SIG-M5 treated with dmso at 0.1 percent for 504 hours (cell line): ENCODE data around the gene ZCRB1.
A peak's percentile ranks its signal among the peaks of the same experiment; 100 is the strongest.
"Not testable (repeated sequence)": the region's sequence is repeated elsewhere in the genome, so short reads cannot be mapped to it uniquely, and the experiment has no call there.

Experiments
- DNase-seq: peaks from one replicate; lab custom pipeline; 2025; ENCODE audit not compliant: unreplicated experiment; lab: John Stamatoyannopoulos, UW

Gene ZCRB1, protein sequence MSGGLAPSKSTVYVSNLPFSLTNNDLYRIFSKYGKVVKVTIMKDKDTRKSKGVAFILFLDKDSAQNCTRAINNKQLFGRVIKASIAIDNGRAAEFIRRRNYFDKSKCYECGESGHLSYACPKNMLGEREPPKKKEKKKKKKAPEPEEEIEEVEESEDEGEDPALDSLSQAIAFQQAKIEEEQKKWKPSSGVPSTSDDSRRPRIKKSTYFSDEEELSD

DNA sequence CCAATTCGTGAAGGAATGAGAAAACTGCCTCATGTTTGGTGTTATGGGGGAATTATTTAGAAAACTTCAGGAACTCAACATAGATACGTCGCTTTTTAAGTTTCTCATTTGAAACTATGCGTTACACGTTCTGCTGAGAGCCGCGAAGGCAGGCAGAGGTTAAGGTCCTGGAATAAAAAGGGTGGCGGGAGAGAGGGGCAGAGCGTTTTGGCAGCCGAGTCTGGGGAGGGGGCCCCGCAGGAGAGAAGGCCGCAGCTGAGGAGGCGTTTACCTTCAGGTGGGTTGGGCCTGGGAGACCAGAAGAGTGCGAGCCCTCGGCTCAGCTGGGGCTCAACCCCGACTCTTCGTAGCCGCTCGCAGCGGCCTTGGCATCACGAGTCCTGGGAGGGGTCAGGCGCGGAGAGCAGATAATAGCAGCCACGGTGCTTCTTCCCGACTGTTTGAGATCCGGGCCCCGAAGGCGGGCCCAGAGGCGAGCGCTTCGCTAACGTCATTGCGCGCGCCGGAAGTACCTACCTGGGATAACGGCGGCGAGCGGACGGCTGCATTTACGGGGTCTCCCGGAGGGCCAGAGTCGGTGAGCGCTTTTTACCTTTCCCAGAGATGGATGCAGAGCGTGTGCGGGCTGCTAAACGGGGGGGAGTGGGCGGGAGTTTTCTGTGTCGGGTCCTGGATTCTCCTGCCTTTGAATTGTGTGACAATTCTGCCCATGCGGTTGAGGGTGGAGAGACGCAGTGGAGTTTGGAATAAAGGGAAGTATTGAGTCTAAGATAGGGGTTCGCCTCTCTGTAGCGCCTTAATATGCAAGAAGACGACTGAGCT, at the start of gene ZCRB1, which contains the start of gene PPHLN1:
Gene ZCRB1 (minus strand): TSS at position 442 of the 822 bp plus-strand sequence. CDS start 1,992 bp downstream, outside the sequence.
Gene PPHLN1 (plus strand): TSS at position 515 of the 822 bp plus-strand sequence. CDS start 9,736 bp downstream, outside the sequence.
- peak; percentile 81 for DNase-seq

DNA sequence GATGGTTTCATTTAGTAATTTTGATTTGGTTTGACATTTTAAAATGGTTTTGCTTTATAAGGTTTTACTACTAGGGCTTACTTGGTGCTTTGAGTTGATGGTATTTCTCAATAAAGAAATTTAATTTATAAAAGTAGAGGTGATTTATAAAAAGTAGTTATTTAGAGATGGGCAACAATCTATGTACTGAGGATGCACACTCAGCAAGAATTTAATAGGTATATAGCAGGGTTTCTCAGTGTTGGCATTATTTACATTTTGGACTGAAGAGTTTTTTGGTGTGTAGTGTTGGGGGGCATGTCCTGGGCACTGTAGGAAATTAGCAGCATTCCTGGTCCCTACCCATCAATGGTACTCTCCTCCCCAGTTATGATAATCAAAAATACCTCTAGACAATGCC, 47.8 kb upstream of the ZCRB1 start:
- DNase-seq, result no peak

DNA sequence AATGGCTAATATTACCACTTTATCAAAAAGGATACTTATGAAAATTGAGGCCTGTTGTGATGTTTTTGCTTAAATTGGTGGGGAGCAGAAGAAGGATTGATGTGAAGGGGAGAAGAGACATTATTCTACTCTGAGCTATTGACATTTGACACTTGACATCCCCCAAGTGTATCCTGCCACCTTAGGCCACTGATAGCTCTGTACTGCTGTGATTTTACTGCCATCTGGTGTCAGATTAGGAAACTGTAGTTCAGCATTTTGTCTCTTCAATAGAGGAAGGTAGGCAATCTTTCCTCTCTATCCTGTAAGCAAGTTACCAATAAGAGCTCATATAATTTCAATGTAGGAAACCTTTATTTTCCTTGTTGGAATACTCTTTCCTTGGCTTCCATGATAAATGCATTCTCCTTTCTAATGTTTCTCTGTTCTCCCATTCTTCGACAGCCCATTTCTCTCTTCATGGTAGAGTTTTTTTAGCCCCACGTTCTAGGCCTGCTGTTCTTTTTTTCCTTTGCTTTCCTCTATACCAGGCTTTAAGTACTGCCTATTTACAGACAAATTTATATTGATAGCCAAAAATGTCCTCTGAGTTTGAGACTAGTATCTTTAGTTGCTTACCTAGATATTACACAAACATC, 46.4 kb upstream of the ZCRB1 start:
- peak; percentile 70 for DNase-seq

DNA sequence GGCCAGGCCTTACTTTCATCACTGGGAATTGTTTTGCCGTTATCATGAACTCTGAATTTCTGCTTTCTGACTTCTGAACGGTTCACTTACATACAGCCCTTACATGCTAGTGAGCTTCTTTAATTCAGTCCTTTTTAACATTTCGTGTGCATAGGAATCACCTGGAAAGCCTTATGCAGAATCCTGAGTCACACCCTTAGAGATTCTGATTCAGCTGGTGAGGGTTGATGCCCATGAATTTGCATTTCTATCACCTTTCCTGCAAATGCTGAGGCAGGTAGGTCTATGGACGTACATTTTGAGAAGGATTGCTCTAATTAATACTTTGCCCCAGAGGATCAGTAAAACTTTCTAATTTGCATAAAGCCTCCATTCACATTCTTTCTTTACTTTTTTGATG, 44.1 kb upstream of the ZCRB1 start:
- DNase-seq, result no peak

DNA sequence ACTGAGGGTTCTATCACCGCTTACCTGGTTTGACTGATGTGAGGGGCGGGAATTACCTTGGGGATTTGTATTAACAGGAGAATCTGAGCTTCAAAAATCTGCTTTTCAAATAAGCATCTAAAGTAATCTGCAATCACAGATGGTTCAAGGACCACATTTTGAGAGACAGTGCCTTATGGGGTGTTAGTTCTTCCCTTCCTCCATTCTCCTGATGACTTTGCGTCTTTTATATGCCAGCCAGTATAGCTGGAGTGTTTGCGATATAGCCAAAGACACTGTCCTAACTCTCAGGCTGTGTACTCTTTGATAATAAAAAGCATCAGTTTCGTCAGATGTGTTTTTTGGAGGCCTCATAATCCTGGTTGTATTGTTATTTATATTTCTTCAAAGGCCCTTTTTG, 39.6 kb upstream of the ZCRB1 start:
- DNase-seq, result no peak

DNA sequence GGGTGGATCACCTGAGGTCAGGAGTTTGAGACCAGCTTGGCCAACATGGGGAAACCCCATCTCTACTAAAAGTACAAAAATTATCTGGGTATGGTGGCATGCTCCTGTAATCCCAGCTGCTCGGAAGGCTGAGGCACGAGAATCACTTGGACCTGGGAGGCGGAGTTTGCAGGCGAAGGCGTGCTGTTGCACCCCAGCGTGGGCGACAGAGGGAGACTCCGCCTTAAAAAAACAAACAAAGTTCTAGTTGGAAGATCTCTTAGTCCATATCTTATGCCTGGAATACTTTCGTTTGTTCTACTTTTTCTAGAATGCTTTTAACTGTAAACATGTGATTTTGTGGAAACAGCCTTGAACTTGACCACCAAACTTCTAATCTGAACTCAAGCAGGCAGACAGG, 38.8 kb upstream of the ZCRB1 start:
- DNase-seq, result no peak

DNA sequence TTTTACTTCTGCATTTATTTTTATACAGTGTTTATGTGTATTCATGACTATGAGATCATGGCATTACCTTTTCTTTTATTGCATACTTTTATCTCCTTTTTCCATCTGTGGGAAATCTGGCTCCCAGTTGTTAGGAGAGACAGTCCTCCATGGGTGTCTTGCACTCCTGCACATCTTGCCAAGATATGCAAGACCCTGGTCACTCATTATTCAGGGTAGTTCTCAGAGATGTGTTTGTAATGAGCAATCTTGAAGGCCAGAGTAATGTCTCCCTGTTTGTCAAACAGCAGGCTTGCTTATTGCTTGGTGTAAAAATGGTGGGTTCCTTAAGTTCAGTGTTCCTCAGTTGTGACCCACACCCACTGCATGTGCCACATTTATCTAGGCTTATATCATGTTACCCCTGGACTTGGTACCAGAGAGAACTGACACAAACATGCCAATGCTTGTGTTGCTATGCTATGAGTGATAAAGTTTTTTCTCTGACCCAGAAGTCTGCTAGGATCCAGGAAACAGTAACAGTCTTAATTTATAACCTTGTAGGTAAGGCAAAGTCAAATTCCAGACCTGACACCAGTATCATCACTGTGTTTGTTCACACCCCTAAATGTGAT, 36.9 kb upstream of the ZCRB1 start:
- DNase-seq, result no peak

DNA sequence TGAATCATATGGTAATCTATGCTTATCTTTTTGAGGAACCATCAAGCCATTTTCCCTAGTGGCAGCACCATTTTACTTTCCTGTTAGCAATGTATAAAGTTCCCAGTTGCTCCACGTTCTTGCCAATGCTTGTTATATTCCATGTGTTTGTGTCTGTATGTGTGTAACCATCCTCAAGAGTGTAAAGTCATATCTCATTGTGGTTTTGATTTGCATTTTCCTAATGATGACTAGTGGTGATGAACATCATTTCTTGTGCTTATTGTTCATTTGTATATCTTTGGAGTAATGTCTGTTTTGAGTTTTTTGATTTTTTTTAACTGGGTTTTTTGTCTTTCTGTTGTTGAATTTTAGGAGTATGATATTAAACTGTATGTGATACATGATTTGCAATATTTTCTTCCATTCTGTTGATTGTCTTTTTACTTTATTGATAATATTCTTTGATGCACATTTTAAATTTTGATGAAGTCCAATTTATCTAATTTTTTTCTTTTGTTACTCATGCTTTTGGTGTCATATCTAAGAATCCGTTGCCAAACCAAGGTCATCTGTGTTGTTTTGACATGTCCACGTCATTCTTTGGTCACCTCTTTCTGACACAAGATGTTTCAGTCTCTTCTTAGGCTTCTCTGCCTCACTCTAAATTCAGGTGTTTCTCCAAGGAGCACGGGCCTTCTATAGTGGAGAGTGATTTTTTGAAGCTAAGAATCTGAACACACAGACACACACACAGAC, 36.2 kb upstream of the ZCRB1 start:
- no peak for DNase-seq

DNA sequence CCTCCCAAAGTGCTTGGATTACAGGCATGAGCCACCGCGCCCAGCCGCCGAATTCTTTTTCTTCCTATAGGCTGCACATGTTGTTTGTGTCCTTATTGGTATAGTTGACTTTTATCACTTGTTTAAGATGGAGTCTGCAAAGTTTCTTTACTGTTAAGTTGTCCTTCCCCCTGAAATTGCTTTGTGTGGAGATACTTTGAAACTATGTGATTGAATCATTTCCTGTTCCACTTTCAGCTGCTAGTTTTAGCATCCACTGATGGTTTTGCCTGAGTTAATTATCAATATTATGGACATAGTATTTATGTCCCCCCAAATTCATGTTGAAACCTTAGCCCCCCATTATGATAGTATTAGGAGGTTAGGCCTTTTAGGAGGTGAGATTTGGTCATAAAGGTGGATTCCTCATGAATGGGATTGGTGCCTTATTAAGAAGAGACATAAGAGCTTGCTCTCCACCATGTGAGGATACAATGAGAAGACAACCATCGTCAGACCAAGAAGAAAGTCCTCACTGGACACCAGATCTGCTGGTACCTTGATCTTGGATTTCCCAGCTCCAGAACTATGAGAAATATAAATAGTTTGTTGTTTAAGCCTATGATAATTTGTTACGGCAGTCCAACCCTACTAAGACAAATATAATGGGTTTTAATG, 35.0 kb upstream of the ZCRB1 start:
- no peak for DNase-seq

DNA sequence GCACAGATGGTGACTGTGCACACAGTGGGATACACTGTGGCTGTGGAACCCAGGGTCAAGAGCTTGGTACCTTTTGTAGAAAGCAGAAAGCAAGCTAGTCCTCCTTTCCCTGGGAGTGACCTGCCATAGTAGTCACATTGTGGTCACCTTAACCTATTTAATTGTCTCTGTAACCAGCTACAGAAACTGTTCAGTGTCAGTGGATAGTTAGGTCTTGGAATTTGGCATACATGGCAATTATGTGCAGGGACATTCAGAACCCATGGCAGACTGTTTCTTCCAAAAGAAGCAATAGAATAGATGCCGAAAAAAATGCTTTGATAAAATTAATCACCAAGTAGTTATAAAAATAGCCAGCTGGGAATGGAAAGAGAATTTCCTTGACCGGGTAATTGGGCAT, 30.4 kb upstream of the ZCRB1 start:
- DNase-seq, result no peak

DNA sequence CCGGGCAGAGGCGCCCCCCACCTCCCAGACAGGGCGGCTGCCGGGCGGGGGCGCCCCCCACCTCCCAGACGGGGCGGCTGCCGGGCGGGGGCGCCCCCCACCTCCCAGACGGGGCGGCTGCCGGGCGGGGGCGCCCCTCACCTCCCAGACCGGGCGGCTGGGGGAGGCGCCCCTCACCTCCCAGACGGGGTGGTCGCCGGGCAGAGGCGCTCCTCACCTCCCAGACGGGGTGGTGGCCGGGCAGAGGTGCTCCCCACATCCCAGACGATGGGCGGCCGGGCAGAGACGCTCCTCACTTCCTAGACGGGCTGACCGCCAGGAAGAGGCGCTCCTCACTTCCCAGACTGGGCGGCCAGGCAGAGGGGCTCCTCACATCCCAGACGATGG, 24.1 kb upstream of the ZCRB1 start:
- DNase-seq, result not testable (repeated sequence)

DNA sequence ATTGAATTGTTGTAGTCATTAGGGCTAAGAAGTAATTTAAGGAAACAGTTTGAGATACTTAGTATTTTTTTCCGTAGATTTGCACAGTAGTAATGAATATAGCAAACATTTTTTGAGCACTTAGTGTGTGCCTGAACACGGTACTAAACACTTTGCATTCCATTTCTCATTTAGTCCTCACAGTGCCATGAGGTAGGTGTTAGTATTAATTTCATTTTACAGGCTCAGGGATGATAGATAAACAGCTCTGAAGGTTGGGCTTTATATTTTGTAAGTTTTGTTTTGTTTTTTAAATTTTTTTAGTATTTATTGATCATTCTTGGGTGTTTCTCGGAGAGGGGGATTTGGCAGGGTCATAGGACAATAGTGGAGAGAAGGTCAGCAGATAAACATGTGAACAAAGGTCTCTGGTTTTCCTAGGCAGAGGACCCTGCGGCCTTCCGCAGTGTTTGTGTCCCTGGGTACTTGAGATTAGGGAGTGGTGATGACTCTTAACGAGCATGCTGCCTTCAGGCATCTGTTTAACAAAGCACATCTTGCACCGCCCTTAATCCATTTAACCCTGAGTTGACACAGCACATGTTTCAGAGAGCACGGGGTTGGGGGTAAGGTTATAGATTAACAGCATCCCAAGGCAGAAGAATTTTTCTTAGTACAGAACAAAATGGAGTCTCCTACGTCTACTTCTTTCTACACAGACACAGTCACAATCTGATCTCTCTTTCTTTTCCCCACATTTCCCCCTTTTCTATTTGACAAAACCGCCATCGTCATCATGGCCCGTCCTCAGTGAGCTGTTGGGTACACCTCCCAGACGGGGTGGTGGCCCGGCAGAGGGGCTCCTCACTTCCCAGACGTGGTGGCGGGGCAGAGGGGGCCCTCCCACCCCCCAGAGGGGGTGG, 23.5 kb upstream of the ZCRB1 start:
- DNase-seq, result not testable (repeated sequence)

DNA sequence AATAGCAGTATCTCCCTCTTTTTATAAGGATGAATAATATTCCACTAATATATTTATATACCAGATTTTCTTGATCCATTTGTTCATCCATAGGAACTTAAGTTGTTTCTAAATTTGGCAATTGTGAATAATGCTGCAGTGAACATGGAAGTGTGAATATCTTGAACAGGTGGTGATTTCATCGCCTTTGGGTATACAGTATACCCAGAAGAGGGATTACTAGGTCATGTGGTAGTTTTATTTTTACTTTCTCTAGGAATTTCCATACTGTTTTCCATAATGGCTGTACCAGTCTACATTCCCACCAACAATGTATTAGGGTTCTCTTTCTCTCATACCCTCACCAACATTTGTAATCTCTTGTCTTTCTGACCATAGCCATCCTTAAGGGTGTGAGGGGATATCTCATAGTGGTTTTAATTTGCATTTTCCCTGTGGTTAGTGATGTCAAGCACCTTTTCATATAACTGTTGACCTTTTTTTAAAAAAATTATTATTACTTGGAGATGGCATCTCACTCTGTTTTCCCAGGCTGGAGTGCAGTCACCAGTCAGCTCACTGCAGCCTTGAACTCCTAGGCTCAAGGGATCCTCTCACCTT, 20.6 kb upstream of the ZCRB1 start:
- no peak for DNase-seq

DNA sequence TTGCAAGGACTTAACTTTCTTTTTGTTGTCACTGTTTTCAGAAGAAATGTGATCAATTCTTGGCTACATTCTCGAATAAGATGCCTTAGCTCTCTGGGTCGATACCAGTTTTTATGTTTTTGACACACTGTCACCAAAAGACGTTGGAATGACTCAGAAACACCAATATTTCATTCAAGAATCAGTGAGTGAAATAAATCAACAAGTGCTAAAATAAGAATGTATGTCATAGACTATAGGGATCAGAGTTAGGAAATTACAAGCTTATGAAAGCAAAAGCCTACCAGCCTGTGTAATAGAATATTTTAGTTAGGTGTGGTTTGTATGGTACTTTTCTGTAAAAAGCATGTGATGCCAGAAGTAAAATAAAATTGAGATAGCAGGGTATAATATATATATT, 17.8 kb upstream of the ZCRB1 start:
- DNase-seq, result no peak

DNA sequence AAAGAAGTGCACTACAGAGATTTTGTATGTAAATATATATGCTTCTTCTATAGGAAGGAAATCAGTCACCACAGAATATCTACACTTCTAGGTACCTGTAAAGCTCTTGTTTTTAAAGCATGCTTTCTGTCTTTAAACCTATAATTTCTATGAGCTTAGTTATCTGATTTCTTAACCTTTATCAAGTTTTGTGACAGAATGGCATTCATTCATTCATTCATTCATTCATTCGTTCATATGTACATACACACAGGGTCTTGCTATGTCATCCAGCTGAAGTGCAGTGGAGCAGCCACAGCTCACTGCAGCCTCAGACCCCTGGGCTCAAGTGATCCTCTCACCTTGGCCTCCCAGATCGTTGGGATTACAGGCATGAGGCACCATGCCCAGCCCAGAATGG, 16.1 kb upstream of the ZCRB1 start:
- DNase-seq, result no peak

DNA sequence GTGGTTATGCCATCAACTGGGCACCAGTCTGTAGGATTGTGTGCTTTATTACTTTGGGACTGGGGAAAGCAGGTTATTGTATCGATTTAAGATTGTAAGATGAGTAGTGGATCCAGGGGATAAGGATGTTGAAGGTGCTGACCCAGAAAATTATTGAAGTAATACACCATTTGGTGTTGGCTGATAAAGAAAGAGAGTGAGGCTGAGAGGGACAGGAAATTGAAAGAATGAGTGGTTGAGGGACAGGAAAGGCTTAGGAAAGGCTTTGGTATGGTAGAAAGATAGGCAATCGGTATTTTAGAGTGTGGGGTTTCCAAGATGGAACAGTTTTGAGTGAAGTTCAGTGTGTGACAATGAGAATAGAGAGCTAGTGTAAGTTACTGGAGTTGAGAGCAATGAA, 12.4 kb upstream of the ZCRB1 start:
- DNase-seq, result no peak

DNA sequence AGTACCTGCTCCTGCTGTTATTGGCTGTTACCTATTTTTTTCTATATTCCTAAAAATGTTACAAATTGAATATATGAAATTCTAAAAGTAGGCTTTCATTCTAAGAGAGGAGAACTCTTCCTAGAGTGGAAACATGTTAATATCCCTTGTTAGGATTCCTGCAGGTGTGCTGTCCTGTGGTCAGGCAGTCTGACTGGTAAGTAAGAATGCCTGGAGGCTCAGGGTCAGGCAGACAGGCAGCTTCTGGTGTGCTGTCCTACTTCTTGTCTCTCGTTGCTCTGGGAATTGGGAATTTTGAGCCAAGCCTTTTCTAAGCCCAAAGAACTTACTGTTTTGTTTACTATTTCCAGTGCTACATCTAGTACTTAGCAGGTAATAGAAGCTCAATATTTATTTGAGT, 10.4 kb upstream of the ZCRB1 start:
- DNase-seq, result no peak

DNA sequence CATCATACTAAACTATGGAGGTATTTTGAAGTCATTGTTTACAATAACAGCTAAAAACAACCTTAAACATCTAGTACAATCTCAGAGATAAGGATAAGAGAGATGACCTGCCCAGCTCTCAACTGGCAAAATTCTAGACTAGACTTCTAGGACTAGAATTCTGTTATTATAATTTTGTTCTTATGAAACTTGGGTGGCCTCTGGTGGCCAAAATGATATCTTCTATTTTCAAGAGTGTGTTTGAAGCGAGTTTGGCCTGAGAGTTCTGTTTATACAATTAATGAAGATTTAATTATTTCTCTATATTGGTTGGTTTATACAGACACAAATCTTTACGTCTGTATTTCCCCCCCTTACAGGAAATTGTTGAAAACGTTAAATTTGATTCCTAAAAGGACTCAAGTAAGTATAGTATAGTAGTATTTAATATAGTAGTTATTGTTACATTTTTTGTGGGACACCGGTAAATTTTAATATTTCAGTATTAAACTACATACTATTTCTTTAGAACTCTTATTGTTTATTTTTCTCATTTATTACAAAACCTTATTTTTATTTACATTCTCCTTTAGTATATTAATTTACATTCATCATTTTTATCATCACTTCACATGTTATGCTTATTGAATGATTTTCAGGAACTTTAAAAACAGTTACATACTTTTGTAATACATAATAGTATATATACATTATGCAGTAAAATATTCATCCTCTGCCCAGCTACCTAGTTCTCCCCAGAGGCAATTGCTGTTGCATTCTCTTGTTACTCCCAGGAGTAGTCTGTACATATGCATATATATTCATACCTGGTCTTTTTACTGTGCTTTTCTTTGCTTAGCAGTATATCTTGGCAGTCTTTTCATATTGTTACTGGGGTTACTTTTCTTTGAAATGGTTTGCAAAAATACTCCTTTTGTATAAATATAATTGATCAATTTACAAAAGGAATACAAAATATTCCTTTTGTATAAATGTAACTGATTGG, 6.7 kb upstream of the ZCRB1 start:
- DNase-seq, result peak; percentile 65
